Body of pancreas (tissue), 4 donors: ENCODE measurements around the gene CYGB. TPM values are rescaled to one million over a fixed set of nuclear protein-coding genes. Genes with fewer than 3 reads are reported as not detected.
A peak's percentile ranks its signal among the peaks of the same experiment; 100 is the strongest.

Experiments used
- ATAC-seq: fragments of 150-250 bp; one replicate; pipeline ENCODE4 v1.9.1; 2016
- DNase-seq, 4 donors: peaks; one replicate each; pipeline ENCODE4 v3.0.0-alpha.2; 2019
- H3K27ac ChIP-seq, 4 donors: fragments of 200-600 bp; sonication (generic); 1 replicate in 3 of 4; 2 replicates in 1 of 4; pipeline versions ENCODE4 v1.5.1 to v1.6.1; 2016 to 2019; ENCODE audit warnings: mild to moderate bottlenecking in 1 of 4, mixed read lengths in 1 of 4, moderate library complexity in 1 of 4
- H3K27me3 ChIP-seq, 2 donors: fragments of 200-600 bp; sonication (generic); one replicate each; pipeline ENCODE4 v1.6.0; 2016; ENCODE audit warnings: mild to moderate bottlenecking in 1 of 2
- H3K36me3 ChIP-seq, 2 donors: fragments of 200-600 bp; sonication (generic); replicated peaks in 1 of 2; 2 replicates each; pipeline ENCODE4 v1.5.1; 2016; ENCODE audit warnings: low read depth in 2 of 2; ENCODE audit not compliant: insufficient read depth in 1 of 2
- H3K4me1 ChIP-seq: fragments of 200-600 bp; sonication (generic); one replicate; pipeline ENCODE4 v1.6.0; 2016
- H3K4me3 ChIP-seq, 2 donors: fragments of 200-600 bp; sonication (generic); 1 replicate in 1 of 2; 2 replicates in 1 of 2; pipeline ENCODE4 v1.5.1; 2016 to 2019
- H3K9me3 ChIP-seq, 3 donors: fragments of 200-600 bp; sonication (generic); 1 replicate in 2 of 3; 2 replicates in 1 of 3; pipeline ENCODE4 v1.5.1; 2016
- POLR2A ChIP-seq, 3 donors: fragments of 450-650 bp; IDR thresholded peaks; one replicate each; pipeline ENCODE4 v1.6.1; 2016; ENCODE audit warnings: antibody characterized with exemption in 3 of 3, mild to moderate bottlenecking in 2 of 3
- WGBS, 2 donors: methylation state at CpG; one replicate each; pipeline ENCODE4 v1.1.5; 2017; 5-methylcytosine and 5-hydroxymethylcytosine counted together
- intact Hi-C: fragments of 100-400 bp; cut with DNase I; formaldehyde crosslinking; loops from one replicate; pipeline ENCODE4 v1.15.1; 2023
- total RNA-seq, 2 donors: library from RNA; depleted of rRNA; stranded (reverse); fragments of >200 nt; gene quantifications; one replicate each; pipeline ENCODE4 v1.1.0, GENCODE V29; 2016
- TF ChIP-seq, protein P1 (sequence below), 7 experiments: fragments of 450-650 bp in 4 of 7; fragments of 200-600 bp in 3 of 7; sonication (generic) in 3 of 7; IDR thresholded peaks; one replicate each; pipeline ENCODE4 v1.5.1; 2016 to 2019; ENCODE audit warnings: antibody characterized with exemption in 7 of 7

The CYGB gene
- total RNA-seq, 2 donors from 2014 or later, result 9.6 to 21.1 TPM

DNA sequence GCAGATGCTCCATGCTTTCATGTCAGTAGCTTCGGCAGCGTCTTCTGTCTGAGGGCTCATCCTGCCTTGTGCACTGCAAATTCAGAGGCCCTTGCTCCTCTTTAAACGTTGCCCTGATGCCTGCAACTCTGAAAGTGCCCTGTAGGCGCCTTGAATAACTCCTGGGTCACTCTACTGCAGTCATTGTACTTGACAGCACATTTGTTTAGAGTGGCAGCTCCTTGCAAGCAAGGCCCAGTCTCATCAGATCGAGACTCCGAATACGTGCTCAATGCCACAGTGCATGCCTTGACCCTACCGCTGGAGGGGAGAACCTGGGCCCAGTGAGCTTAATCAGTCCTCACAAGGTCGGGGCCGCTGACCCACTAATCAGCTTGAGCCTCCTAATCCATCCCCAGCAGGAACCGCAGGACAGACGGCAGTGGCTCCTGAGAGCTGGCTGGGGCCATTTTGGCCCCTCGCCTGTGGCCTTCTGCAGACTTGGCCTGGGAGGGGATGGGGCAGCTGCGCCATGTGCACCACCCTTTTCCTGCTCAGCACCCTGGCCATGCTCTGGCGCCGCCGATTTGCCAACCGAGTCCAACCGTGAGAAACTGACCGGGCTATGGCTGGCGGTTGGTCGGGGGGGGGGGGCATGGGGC is 2.2 kb upstream of the CYGB start, which contains the start of gene PRCD:
PRCD (plus strand) TSS at position 414 of the 641 bp plus-strand sequence; CDS start at position 512, 98 bp downstream.
- Histone ChIP-seq H3K9me3 (no peaks in the 10 kb centered on the region), H3K4me1 (peaks cover 40% of the 10 kb centered on the region), H3K36me3 (no peaks in the 10 kb centered on the region), H3K27me3 (peaks cover 5 to 10% of the 10 kb centered on the region in 2 donors), H3K4me3 (no peak within 1 kb of the TSS), H3K27ac (peak within 1 kb of the TSS in 2 of 4 donors; percentile 13 to 61)
- intact Hi-C loops, result no loop called here
- no peak for TF ChIP-seq POLR2A (IDR thresholded peaks at IDR 0.05)
- TF ChIP-seq, protein P1, sequence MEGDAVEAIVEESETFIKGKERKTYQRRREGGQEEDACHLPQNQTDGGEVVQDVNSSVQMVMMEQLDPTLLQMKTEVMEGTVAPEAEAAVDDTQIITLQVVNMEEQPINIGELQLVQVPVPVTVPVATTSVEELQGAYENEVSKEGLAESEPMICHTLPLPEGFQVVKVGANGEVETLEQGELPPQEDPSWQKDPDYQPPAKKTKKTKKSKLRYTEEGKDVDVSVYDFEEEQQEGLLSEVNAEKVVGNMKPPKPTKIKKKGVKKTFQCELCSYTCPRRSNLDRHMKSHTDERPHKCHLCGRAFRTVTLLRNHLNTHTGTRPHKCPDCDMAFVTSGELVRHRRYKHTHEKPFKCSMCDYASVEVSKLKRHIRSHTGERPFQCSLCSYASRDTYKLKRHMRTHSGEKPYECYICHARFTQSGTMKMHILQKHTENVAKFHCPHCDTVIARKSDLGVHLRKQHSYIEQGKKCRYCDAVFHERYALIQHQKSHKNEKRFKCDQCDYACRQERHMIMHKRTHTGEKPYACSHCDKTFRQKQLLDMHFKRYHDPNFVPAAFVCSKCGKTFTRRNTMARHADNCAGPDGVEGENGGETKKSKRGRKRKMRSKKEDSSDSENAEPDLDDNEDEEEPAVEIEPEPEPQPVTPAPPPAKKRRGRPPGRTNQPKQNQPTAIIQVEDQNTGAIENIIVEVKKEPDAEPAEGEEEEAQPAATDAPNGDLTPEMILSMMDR (IDR thresholded peaks at IDR 0.05), result no peak
- 84 to 86% methylated on average over 11 to 19 of the region's 22 CpGs for WGBS, 2 donors
- DNase-seq, result no peak
- no peak for ATAC-seq

DNA sequence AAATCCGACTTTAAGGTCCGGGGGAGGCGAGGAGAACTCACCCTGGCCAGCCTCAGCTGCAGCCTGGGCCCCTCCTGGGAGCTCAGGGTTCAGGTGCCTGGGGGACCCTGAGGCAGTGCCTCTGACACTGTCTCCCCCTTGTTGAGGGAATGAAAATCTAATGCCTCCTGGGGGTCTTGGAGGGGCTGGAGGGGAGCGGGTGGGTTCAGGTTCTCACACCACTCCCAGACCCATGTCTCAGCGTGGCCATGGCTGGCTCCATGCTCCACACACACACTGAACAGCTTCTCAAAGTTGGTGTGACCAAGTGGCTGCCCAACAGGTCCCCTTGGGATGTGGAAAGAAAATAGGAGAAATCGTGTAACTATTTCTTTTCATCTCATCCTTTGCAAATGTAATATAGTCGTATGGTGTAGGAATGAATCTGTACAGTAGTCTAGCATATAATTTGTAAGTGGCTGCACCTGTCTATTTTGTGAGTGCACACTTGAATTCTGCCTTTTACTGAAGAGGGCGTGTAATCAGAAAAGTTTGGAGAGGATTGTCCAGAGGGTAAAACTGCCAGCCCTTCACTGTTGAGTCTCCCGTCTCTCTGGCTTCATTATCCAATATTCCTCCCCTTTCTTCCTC is 1.5 kb upstream of the CYGB start:
- Histone ChIP-seq H3K4me3 (no peak overlapping the region), H3K27ac (no peak overlapping the region), H3K36me3 (no peaks in the 10 kb centered on the region), H3K9me3 (no peaks in the 10 kb centered on the region), H3K4me1 (peaks cover 33% of the 10 kb centered on the region), H3K27me3 (peaks cover 3 to 10% of the 10 kb centered on the region in 2 donors)
- no peak for DNase-seq
- intact Hi-C loops, result no loop called here
- ATAC-seq, result no peak
- WGBS, 2 donors, result 90% methylated on average over 9 of the region's 9 CpGs
- no peak for TF ChIP-seq POLR2A (IDR thresholded peaks at IDR 0.05)
- TF ChIP-seq, protein P1 (IDR thresholded peaks at IDR 0.05), result no peak

DNA sequence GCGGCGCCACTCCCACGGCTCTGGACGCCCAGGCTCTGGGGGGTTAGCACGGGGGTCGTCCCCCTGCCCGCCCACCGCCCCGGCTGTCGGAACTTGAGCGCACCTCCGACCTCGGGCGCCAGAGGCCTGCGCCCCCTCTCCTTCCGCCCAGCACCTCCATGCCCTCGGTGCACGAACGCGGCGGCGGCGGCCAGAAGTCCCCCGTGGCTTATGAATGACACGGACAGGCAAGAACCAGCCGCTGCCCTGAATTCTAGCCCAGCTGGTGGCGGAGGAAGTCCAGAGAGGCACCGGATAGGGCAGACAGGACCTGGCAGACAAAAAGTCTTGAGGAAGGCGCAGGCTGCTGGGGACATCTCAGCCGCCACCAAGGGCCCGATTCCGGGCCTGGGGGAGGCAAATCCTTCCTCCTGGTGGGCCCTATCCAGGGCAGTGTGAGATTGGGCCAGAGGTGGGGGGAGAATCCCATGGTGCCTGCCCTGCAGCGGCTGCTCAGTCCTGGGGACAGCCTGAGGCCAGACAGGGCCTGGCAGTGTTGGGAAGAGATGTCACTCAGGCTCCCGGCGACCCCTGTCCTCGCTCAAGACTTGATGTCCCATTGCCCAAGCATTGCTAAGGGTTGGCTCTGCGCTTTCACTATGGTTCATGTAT is 897 bp upstream of the CYGB start:
- Histone ChIP-seq H3K27me3 (peaks cover 0 to 10% of the 10 kb centered on the region in 2 donors), H3K36me3 (no peaks in the 10 kb centered on the region), H3K27ac (peak overlapping the region in 3 of 4 donors; percentile 29 to 50 (median 43)), H3K4me3 (no peak overlapping the region), H3K9me3 (no peaks in the 10 kb centered on the region), H3K4me1 (peaks cover 29% of the 10 kb centered on the region)
- intact Hi-C loops, result no loop called here
- ATAC-seq (no peak), DNase-seq (no peak)
- 48 to 74% methylated on average over 10 to 33 of the region's 37 CpGs for WGBS, 2 donors
- TF ChIP-seq, protein P1 (IDR thresholded peaks at IDR 0.05), result no peak
- no peak for TF ChIP-seq POLR2A (IDR thresholded peaks at IDR 0.05)

DNA sequence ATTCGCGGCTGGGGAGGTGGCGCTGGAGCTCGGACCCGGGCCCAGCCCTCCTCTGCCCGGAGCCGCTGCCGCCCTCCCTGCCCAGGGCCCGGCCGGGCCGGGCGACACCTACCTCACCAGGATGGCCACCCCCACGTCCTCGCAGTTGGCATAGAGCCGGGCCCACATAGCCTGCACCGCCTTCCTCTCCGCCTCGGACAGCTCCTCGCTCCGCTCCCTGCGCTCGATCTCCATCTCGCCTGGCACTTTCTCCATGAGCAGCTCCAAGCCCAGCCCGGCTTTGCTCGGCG is 276 bp downstream of the CYGB start:
- peak in 3 of 4 donors; percentile 33 to 56 (median 52) for DNase-seq
- Histone ChIP-seq H3K9me3 (no peaks in the 10 kb centered on the region), H3K4me1 (peaks cover 29% of the 10 kb centered on the region), H3K27me3 (peaks cover 0 to 10% of the 10 kb centered on the region in 2 donors), H3K27ac (no peak overlapping the region), H3K4me3 (no peak overlapping the region), H3K36me3 (no peaks in the 10 kb centered on the region)
- intact Hi-C loops, result no loop called here
- ATAC-seq, result no peak
- no peak for TF ChIP-seq POLR2A (IDR thresholded peaks at IDR 0.05)
- TF ChIP-seq, protein P1 (IDR thresholded peaks at IDR 0.05), result no peak
- WGBS, 2 donors, result 2% methylated on average over 21 of the region's 26 CpGs; no CpG with 5 or more reads in 1 of the 2 donors
